HFFc6 (cell line): ENCODE measurements around the gene POLN. TPM values are rescaled to one million over a fixed set of nuclear protein-coding genes. Genes with fewer than 3 reads are reported as not detected.

Experiments used
- DNase-seq: peaks from one replicate; pipeline ENCODE4 v3.0.0-alpha.2; 2018
- H3K27ac Mint-ChIP-seq: 2 replicates; pipeline ENCODE4 v1.8.0; 2020; ENCODE audit warnings: mild to moderate bottlenecking, mixed read lengths
- H3K27me3 Mint-ChIP-seq: 2 replicates; pipeline ENCODE4 v1.8.0; 2021; ENCODE audit warnings: mild to moderate bottlenecking, moderate library complexity, mixed read lengths; ENCODE audit not compliant: insufficient read depth
- H3K36me3 Mint-ChIP-seq: 2 replicates; pipeline ENCODE4 v1.8.0; 2021; ENCODE audit warnings: low read depth, mixed read lengths
- H3K4me1 Mint-ChIP-seq: 2 replicates; pipeline ENCODE4 v1.8.0; 2020; ENCODE audit warnings: low read depth, mixed read lengths
- H3K4me3 Mint-ChIP-seq: 2 replicates; pipeline ENCODE4 v1.8.0; 2020; ENCODE audit warnings: mild to moderate bottlenecking, moderate library complexity, mixed read lengths
- H3K9me3 Mint-ChIP-seq: 2 replicates; pipeline ENCODE4 v1.8.0; 2020; ENCODE audit warnings: mild to moderate bottlenecking, mixed read lengths
- CTCF ChIP-seq: fragments of 200-600 bp; sonication (generic); IDR thresholded peaks from 2 replicates; pipeline ENCODE4 v1.5.0; 2021; ENCODE audit warnings: antibody characterized with exemption, mild to moderate bottlenecking
- total RNA-seq, 6 experiments: library from RNA; stranded (reverse); fragmentation: NEBNext Ultra II Directional; extraction: Animal tissue kit (Norgen Biotek cat#: 25700); gene quantifications; 2 replicates in 1 of 6; 3 replicates in 5 of 6; pipeline ENCODE4 v1.2.3, GENCODE V29; 2021

Gene POLN
- total RNA-seq, 6 experiments from 2014 or later = 1.5 to 3.4 (median 2.2) TPM

GRCh38 chr4:2288051-2288541 is 46.2 kb upstream of the POLN start:
- Mint-ChIP-seq H3K36me3 (no peaks in the 10 kb centered on the region), H3K9me3 (no peaks in the 10 kb centered on the region), H3K4me3 (no peak overlapping the region), H3K27ac (no peak overlapping the region), H3K4me1 (peaks cover 17% of the 10 kb centered on the region), H3K27me3 (peaks cover 6% of the 10 kb centered on the region)
- DNase-seq = no peak
- TF ChIP-seq CTCF = no peak

- no peaks in the 10 kb centered on the region for H3K36me3 Mint-ChIP-seq
- H3K27me3 Mint-ChIP-seq = peaks cover 8% of the 10 kb centered on the region
- no peak for TF ChIP-seq CTCF
- no peak for DNase-seq
- no peak overlapping the region for H3K4me3 Mint-ChIP-seq
- peaks cover 12% of the 10 kb centered on the region for H3K4me1 Mint-ChIP-seq
- H3K9me3 Mint-ChIP-seq = no peaks in the 10 kb centered on the region
- no peak overlapping the region for H3K27ac Mint-ChIP-seq
These were observed 45.6 kb upstream of the POLN start for GRCh38 chr4:2287594-2287915.

- Mint-ChIP-seq H3K4me3 (no peak overlapping the region), H3K27ac (no peak overlapping the region)
These were observed 45.1 kb upstream of the POLN start for GRCh38 chr4:2286904-2287593.

GRCh38 chr4:2285613-2286381 is 43.9 kb upstream of the POLN start:
- Mint-ChIP-seq H3K36me3 (no peaks in the 10 kb centered on the region), H3K27ac (0 out of 2 replicates have a peak overlapping the region, but pooled peaks have one; percentile 40), H3K4me3 (no peak overlapping the region), H3K27me3 (peaks cover 14% of the 10 kb centered on the region), H3K9me3 (no peaks in the 10 kb centered on the region), H3K4me1 (peaks cover 5% of the 10 kb centered on the region)
- DNase-seq = no peak
- no peak for TF ChIP-seq CTCF

More at GRCh38 chr4:2286904-2287593, 45.1 kb upstream of the POLN start:
- H3K27me3 Mint-ChIP-seq = peaks cover 11% of the 10 kb centered on the region
- peaks cover 7% of the 10 kb centered on the region for H3K4me1 Mint-ChIP-seq
- no peaks in the 10 kb centered on the region for H3K9me3 Mint-ChIP-seq
- no peaks in the 10 kb centered on the region for H3K36me3 Mint-ChIP-seq
- no peak for TF ChIP-seq CTCF
- DNase-seq = no peak

- peak; percentile 25 for DNase-seq
- TF ChIP-seq CTCF = no peak
- Mint-ChIP-seq H3K27me3 (peaks cover 16% of the 10 kb centered on the region), H3K9me3 (no peaks in the 10 kb centered on the region), H3K27ac (0 out of 2 replicates have a peak overlapping the region, but pooled peaks have one; percentile 40), H3K36me3 (no peaks in the 10 kb centered on the region), H3K4me1 (peaks cover 5% of the 10 kb centered on the region), H3K4me3 (no peak overlapping the region)
These were observed 43.2 kb upstream of the POLN start for GRCh38 chr4:2284934-2285612.
